Muscle layer of colon (tissue), 2 donors: ENCODE data around the gene ZFPM1.
A peak's percentile ranks its signal among the peaks of the same experiment; 100 is the strongest.

ENCODE experiments used
- H3K27ac ChIP-seq: one replicate; pipeline ENCODE4 v1.7.0; 2013; ENCODE audit warnings: low read depth, mild to moderate bottlenecking, low read length, moderate library complexity
- H3K27me3 ChIP-seq, 2 donors: one replicate each; pipeline ENCODE4 v1.7.0; 2013; ENCODE audit warnings: low read length in 2 of 2, mild to moderate bottlenecking in 2 of 2; ENCODE audit not compliant: insufficient read depth in 2 of 2, control insufficient read depth in 1 of 2
- H3K36me3 ChIP-seq: one replicate; pipeline ENCODE4 v1.7.0; 2013; ENCODE audit warnings: mild to moderate bottlenecking, low read length; ENCODE audit not compliant: insufficient read depth
- H3K4me1 ChIP-seq: one replicate; pipeline ENCODE4 v1.7.0; 2013; ENCODE audit warnings: mild to moderate bottlenecking, low read length; ENCODE audit not compliant: insufficient read depth
- H3K4me3 ChIP-seq, 2 donors: one replicate each; pipeline ENCODE4 v1.7.0; 2013; ENCODE audit warnings: low read length in 2 of 2, low read depth in 1 of 2, mild to moderate bottlenecking in 1 of 2, moderate library complexity in 1 of 2
- H3K9ac ChIP-seq: one replicate; pipeline ENCODE4 v1.7.0; 2013; ENCODE audit warnings: low read length
- H3K9me3 ChIP-seq: one replicate; pipeline ENCODE4 v1.7.0; 2013; ENCODE audit warnings: mild to moderate bottlenecking, low read length
- donor health status: abdominal sarcoma.
- donor health status: Adenocarcinoma of cecum.

ZFPM1 gene

GRCh38 chr16:88429387-88430184 lies 23.5 kb upstream of the ZFPM1 start:
- Histone ChIP-seq H3K36me3 (no peaks in the 10 kb centered on the region), H3K9me3 (no peaks in the 10 kb centered on the region), H3K27me3 (peaks cover 0 to 48% of the 10 kb centered on the region in 2 donors), H3K4me3 (peak overlapping the region in 1 of 2 donors; percentile 42), H3K9ac (no peak overlapping the region), H3K4me1 (no peaks in the 10 kb centered on the region), H3K27ac (no peak overlapping the region)

GRCh38 chr16:88430185-88430523 lies 22.9 kb upstream of the ZFPM1 start:
- H3K9ac ChIP-seq, result no peak overlapping the region

GRCh38 chr16:88430524-88431446 lies 22.3 kb upstream of the ZFPM1 start:
- H3K27me3 ChIP-seq, result peaks cover 0 to 48% of the 10 kb centered on the region in 2 donors
- H3K4me3 ChIP-seq, result peak overlapping the region; percentile 27 to 42
- H3K27ac ChIP-seq, result peak overlapping the region; percentile 52
- no peaks in the 10 kb centered on the region for H3K36me3 ChIP-seq
- H3K9me3 ChIP-seq, result no peaks in the 10 kb centered on the region
- no peak overlapping the region for H3K9ac ChIP-seq
- H3K4me1 ChIP-seq, result no peaks in the 10 kb centered on the region

More at GRCh38 chr16:88430185-88430523, 22.9 kb upstream of the ZFPM1 start:
- H3K9me3 ChIP-seq, result no peaks in the 10 kb centered on the region
- H3K27me3 ChIP-seq, result peaks cover 0 to 48% of the 10 kb centered on the region in 2 donors
- no peak overlapping the region for H3K27ac ChIP-seq
- H3K4me3 ChIP-seq, result peak overlapping the region in 1 of 2 donors; percentile 42
- H3K4me1 ChIP-seq, result no peaks in the 10 kb centered on the region
- H3K36me3 ChIP-seq, result no peaks in the 10 kb centered on the region

GRCh38 chr16:88431651-88432050 lies 21.4 kb upstream of the ZFPM1 start:
- no peak overlapping the region for H3K4me3 ChIP-seq
- no peaks in the 10 kb centered on the region for H3K9me3 ChIP-seq
- no peak overlapping the region for H3K9ac ChIP-seq
- no peaks in the 10 kb centered on the region for H3K36me3 ChIP-seq
- H3K4me1 ChIP-seq, result no peaks in the 10 kb centered on the region
- peaks cover 0 to 49% of the 10 kb centered on the region in 2 donors for H3K27me3 ChIP-seq
- H3K27ac ChIP-seq, result no peak overlapping the region

GRCh38 chr16:88432174-88432573 lies 20.9 kb upstream of the ZFPM1 start:
- Histone ChIP-seq H3K9me3 (no peaks in the 10 kb centered on the region), H3K4me1 (no peaks in the 10 kb centered on the region), H3K4me3 (no peak overlapping the region), H3K9ac (no peak overlapping the region), H3K36me3 (no peaks in the 10 kb centered on the region), H3K27me3 (peaks cover 0 to 54% of the 10 kb centered on the region in 2 donors), H3K27ac (no peak overlapping the region)

- no peak overlapping the region for H3K9ac ChIP-seq
- no peaks in the 10 kb centered on the region for H3K4me1 ChIP-seq
- H3K36me3 ChIP-seq, result no peaks in the 10 kb centered on the region
- H3K9me3 ChIP-seq, result no peaks in the 10 kb centered on the region
- no peak overlapping the region for H3K4me3 ChIP-seq
- no peak overlapping the region for H3K27ac ChIP-seq
- H3K27me3 ChIP-seq, result peaks cover 0 to 59% of the 10 kb centered on the region in 2 donors
These were observed 20.3 kb upstream of the ZFPM1 start for GRCh38 chr16:88432753-88433152.

- H3K27ac ChIP-seq, result no peak overlapping the region
- no peaks in the 10 kb centered on the region for H3K36me3 ChIP-seq
- no peaks in the 10 kb centered on the region for H3K4me1 ChIP-seq
- no peaks in the 10 kb centered on the region for H3K9me3 ChIP-seq
- H3K4me3 ChIP-seq, result no peak overlapping the region
- peaks cover 0 to 57% of the 10 kb centered on the region in 2 donors for H3K27me3 ChIP-seq
- no peak overlapping the region for H3K9ac ChIP-seq
These were observed 19.3 kb upstream of the ZFPM1 start for GRCh38 chr16:88433632-88434352.

GRCh38 chr16:88434353-88434690 lies 18.8 kb upstream of the ZFPM1 start:
- Histone ChIP-seq H3K4me1 (no peaks in the 10 kb centered on the region), H3K9ac (no peak overlapping the region), H3K27me3 (peaks cover 0 to 56% of the 10 kb centered on the region in 2 donors), H3K4me3 (no peak overlapping the region), H3K36me3 (no peaks in the 10 kb centered on the region), H3K27ac (no peak overlapping the region), H3K9me3 (no peaks in the 10 kb centered on the region)

GRCh38 chr16:88434746-88435145 lies 18.3 kb upstream of the ZFPM1 start:
- no peaks in the 10 kb centered on the region for H3K36me3 ChIP-seq
- no peaks in the 10 kb centered on the region for H3K9me3 ChIP-seq
- H3K27me3 ChIP-seq, result peaks cover 0 to 52% of the 10 kb centered on the region in 2 donors
- no peaks in the 10 kb centered on the region for H3K4me1 ChIP-seq
- H3K27ac ChIP-seq, result no peak overlapping the region
- no peak overlapping the region for H3K4me3 ChIP-seq
- H3K9ac ChIP-seq, result no peak overlapping the region

GRCh38 chr16:88435437-88436355 lies 17.4 kb upstream of the ZFPM1 start:
- H3K4me3 ChIP-seq, result no peak overlapping the region
- no peaks in the 10 kb centered on the region for H3K9me3 ChIP-seq
- no peaks in the 10 kb centered on the region for H3K36me3 ChIP-seq
- peaks cover 0 to 42% of the 10 kb centered on the region in 2 donors for H3K27me3 ChIP-seq
- no peak overlapping the region for H3K27ac ChIP-seq
- H3K9ac ChIP-seq, result no peak overlapping the region
- no peaks in the 10 kb centered on the region for H3K4me1 ChIP-seq
